Measurements from ENCODE around the gene PTPRA. TPM values are rescaled to one million over a fixed set of nuclear protein-coding genes. Genes with fewer than 3 reads are reported as not detected.

PTPRA gene
- total RNA-seq, 1 experiment from 2014 or later = 45.2 TPM

DNA sequence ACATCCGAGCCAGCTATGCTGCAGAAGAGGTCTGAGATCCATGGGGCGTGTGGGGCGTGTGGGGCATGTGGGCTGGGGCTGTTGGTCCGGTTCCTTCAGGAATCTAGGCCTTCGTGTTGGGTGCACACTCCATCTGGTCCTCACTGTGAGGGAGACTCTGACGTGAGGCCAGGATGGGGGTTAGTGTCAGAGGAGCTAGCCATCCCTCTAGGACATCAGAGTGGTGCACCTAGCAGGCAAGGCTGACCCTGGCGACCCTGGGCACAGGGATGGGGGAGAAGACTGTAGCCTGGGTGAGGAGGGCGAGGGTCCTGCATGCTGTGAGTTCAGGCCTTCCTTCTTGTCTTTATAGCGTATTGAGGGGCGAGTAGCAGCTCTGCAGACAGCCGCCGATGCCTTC, 8.7 kb upstream of the PTPRA start:
- Histone ChIP-seq H2AK5ac (ENCODE audit: insufficient read length, low read length) (no peak overlapping the region), H2BK12ac (ENCODE audit: insufficient read length, low read depth, low read length) (no peak overlapping the region), H3K9ac (ENCODE audit: extremely low read depth, insufficient read length, low read length) (no peak overlapping the region), H3K18ac (ENCODE audit: insufficient read length, low read depth, low read length) (no peak overlapping the region), H4K5ac (ENCODE audit: insufficient read length, low read depth, low read length) (no peak overlapping the region), H3K14ac (ENCODE audit: insufficient read depth, low read length) (no peak overlapping the region), H3K4me2 (ENCODE audit: insufficient read depth, insufficient read length, low read length) (no peak overlapping the region), H3K9me3 (ENCODE audit: control insufficient read depth, low read depth, low read length) (no peaks in the 10 kb centered on the region), H2BK120ac (ENCODE audit: low read depth, low read length, poor library complexity, severe bottlenecking) (no peak overlapping the region), H3T11ph (ENCODE audit: low read length) (no peak overlapping the region), H3K23me2 (ENCODE audit: insufficient read length, low read depth, low read length, poor library complexity, severe bottlenecking) (no peaks in the 10 kb centered on the region), H4K8ac (replicated peaks; ENCODE audit: insufficient read length, low read depth, low read length) (no peak overlapping the region), H2BK5ac (ENCODE audit: insufficient read length, low read length) (no peak overlapping the region), H2BK15ac (ENCODE audit: low read depth, low read length) (no peak overlapping the region), H3K79me1 (ENCODE audit: insufficient read depth, low read depth, low read length, poor library complexity, severe bottlenecking) (no peaks in the 10 kb centered on the region), H3K4me1 (ENCODE audit: insufficient read depth, low read length) (no peaks in the 10 kb centered on the region), H3K23ac (ENCODE audit: insufficient read length, low read depth, low read length) (no peak overlapping the region), H2BK20ac (ENCODE audit: low read depth, low read length, poor library complexity, severe bottlenecking) (no peak overlapping the region), H3K4ac (ENCODE audit: low read depth, low read length) (no peak overlapping the region), H3K27me3 (ENCODE audit: insufficient read depth, low read length) (no peaks in the 10 kb centered on the region), H4K20me1 (ENCODE audit: control insufficient read depth, insufficient read depth, insufficient read length) (no peaks in the 10 kb centered on the region), H3K56ac (ENCODE audit: insufficient read length, low read depth, low read length) (no peak overlapping the region), H2AFZ (ENCODE audit: low read length) (no peak overlapping the region), H3K79me2 (ENCODE audit: insufficient read depth, low read length) (no peaks in the 10 kb centered on the region), H4K91ac (ENCODE audit: insufficient read length, low read depth, low read length) (no peak overlapping the region), H3K27ac (ENCODE audit: insufficient read length, low read depth, low read length) (no peak overlapping the region)
- DNase-seq = no peak
- peak overlapping the region in 2 of 3 experiments; percentile 20 to 61; a peak in 1 of 7 replicates for H3K27ac Mint-ChIP-seq
- peaks cover 2% of the 10 kb centered on the region; the same call in 1 of the 2 replicates for H3K27me3 Mint-ChIP-seq (ENCODE audit: low read depth)
- H3K36me3 Mint-ChIP-seq (ENCODE audit: insufficient read depth in 1 of 3, low read depth in 3 of 3) = peaks cover 4 to 24% (median 7%) of the 10 kb centered on the region in 3 experiments; a peak in 5 of 7 replicates
- no peaks in the 10 kb centered on the region for H3K9me3 Mint-ChIP-seq
- no CpG with 5 or more reads among the region's 12 CpGs for WGBS (ENCODE audit: extremely low coverage, insufficient read length, low lambda C conversion rate)
- TF ChIP-seq, protein P1, sequence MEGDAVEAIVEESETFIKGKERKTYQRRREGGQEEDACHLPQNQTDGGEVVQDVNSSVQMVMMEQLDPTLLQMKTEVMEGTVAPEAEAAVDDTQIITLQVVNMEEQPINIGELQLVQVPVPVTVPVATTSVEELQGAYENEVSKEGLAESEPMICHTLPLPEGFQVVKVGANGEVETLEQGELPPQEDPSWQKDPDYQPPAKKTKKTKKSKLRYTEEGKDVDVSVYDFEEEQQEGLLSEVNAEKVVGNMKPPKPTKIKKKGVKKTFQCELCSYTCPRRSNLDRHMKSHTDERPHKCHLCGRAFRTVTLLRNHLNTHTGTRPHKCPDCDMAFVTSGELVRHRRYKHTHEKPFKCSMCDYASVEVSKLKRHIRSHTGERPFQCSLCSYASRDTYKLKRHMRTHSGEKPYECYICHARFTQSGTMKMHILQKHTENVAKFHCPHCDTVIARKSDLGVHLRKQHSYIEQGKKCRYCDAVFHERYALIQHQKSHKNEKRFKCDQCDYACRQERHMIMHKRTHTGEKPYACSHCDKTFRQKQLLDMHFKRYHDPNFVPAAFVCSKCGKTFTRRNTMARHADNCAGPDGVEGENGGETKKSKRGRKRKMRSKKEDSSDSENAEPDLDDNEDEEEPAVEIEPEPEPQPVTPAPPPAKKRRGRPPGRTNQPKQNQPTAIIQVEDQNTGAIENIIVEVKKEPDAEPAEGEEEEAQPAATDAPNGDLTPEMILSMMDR (conservative IDR thresholded peaks at IDR 0.05) = no peak
- H3K4me3 Mint-ChIP-seq = no peak overlapping the region
- H3K4me1 Mint-ChIP-seq = no peaks in the 10 kb centered on the region
